Mammary epithelial cell (primary cell): ENCODE data around the gene ACSL6.

ENCODE experiments used
- EZH2 ChIP-seq: IDR thresholded peaks from 2 replicates; pipeline ENCODE4 v1.6.1; 2012; ENCODE audit warnings: low read length, inconsistent platforms, borderline replicate concordance
- TF ChIP-seq, protein P1 (sequence below), 2 donors: IDR thresholded peaks in 1 of 2; conservative IDR thresholded peaks in 1 of 2; 2 replicates each; pipeline ENCODE4 v1.5.1; 2011 to 2012; ENCODE audit warnings: inconsistent platforms in 2 of 2, low read length in 2 of 2, mild to moderate bottlenecking in 2 of 2, control low read depth in 1 of 2, low read depth in 1 of 2; ENCODE audit not compliant: insufficient read depth in 1 of 2; ENCODE audit errors: extremely low read depth in 1 of 2

GRCh38 chr5:131945551-131946168, 65.8 kb downstream of the ACSL6 start, which contains the start of gene MEIKIN:
- TF ChIP-seq, protein P1, sequence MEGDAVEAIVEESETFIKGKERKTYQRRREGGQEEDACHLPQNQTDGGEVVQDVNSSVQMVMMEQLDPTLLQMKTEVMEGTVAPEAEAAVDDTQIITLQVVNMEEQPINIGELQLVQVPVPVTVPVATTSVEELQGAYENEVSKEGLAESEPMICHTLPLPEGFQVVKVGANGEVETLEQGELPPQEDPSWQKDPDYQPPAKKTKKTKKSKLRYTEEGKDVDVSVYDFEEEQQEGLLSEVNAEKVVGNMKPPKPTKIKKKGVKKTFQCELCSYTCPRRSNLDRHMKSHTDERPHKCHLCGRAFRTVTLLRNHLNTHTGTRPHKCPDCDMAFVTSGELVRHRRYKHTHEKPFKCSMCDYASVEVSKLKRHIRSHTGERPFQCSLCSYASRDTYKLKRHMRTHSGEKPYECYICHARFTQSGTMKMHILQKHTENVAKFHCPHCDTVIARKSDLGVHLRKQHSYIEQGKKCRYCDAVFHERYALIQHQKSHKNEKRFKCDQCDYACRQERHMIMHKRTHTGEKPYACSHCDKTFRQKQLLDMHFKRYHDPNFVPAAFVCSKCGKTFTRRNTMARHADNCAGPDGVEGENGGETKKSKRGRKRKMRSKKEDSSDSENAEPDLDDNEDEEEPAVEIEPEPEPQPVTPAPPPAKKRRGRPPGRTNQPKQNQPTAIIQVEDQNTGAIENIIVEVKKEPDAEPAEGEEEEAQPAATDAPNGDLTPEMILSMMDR (conservative IDR thresholded peaks at IDR 0.05 in 1 of 2, IDR thresholded peaks at IDR 0.05 in 1 of 2; ENCODE audit: extremely low read depth in 1 of 2, insufficient read depth in 1 of 2, low read depth in 1 of 2, low read length in 2 of 2): no peak
- TF ChIP-seq EZH2: no peak
